ENCODE results near the gene A2M. TPM values are rescaled to one million over a fixed set of nuclear protein-coding genes. Genes with fewer than 3 reads are reported as not detected.

The A2M gene
- total RNA-seq, 2 donors from 2014 or later: 0.26 to 0.28 TPM

- Mint-ChIP-seq H3K27ac (no peak overlapping the region), H3K4me1 (peaks cover 5% of the 10 kb centered on the region), H3K36me3 (ENCODE audit: low read depth) (no peaks in the 10 kb centered on the region), H3K9me3 (no peaks in the 10 kb centered on the region), H3K27me3 (peaks cover 3% of the 10 kb centered on the region), H3K4me3 (peak overlapping the region; percentile 73)
- peak; percentile 47 for ATAC-seq (replicated peaks)
These were observed 50.7 kb downstream of the A2M start for GRCh38 chr12:9064815-9065606.

- H3K27ac Mint-ChIP-seq: peak overlapping the region; percentile 27
- peak overlapping the region; percentile 73 for H3K4me3 Mint-ChIP-seq
- no peaks in the 10 kb centered on the region for H3K36me3 Mint-ChIP-seq (ENCODE audit: low read depth)
- H3K4me1 Mint-ChIP-seq: peaks cover 5% of the 10 kb centered on the region
- H3K9me3 Mint-ChIP-seq: no peaks in the 10 kb centered on the region
- peak; percentile 94 for ATAC-seq (replicated peaks)
- peaks cover 3% of the 10 kb centered on the region for H3K27me3 Mint-ChIP-seq
These were observed 51.4 kb downstream of the A2M start for GRCh38 chr12:9064201-9064814.

- Mint-ChIP-seq H3K4me1 (peaks cover 4% of the 10 kb centered on the region), H3K36me3 (ENCODE audit: low read depth) (no peaks in the 10 kb centered on the region), H3K27me3 (no peaks in the 10 kb centered on the region), H3K27ac (no peak overlapping the region), H3K9me3 (no peaks in the 10 kb centered on the region), H3K4me3 (no peak overlapping the region)
- no peak for ATAC-seq (replicated peaks)
These were observed 63.1 kb downstream of the A2M start for GRCh38 chr12:9052610-9053009.

- peaks cover 7% of the 10 kb centered on the region for H3K4me1 Mint-ChIP-seq
- H3K4me3 Mint-ChIP-seq: no peak overlapping the region
- H3K36me3 Mint-ChIP-seq (ENCODE audit: low read depth): no peaks in the 10 kb centered on the region
- no peak for ATAC-seq (replicated peaks)
- no peaks in the 10 kb centered on the region for H3K27me3 Mint-ChIP-seq
- no peak overlapping the region for H3K27ac Mint-ChIP-seq
- H3K9me3 Mint-ChIP-seq: no peaks in the 10 kb centered on the region
These were observed 64.6 kb downstream of the A2M start for GRCh38 chr12:9051158-9051550.

- Mint-ChIP-seq H3K27ac (no peak overlapping the region), H3K4me3 (no peak overlapping the region), H3K4me1 (peaks cover 9% of the 10 kb centered on the region), H3K27me3 (no peaks in the 10 kb centered on the region), H3K36me3 (ENCODE audit: low read depth) (no peaks in the 10 kb centered on the region), H3K9me3 (no peaks in the 10 kb centered on the region)
- no peak for ATAC-seq (replicated peaks)
These were observed 65.1 kb downstream of the A2M start for GRCh38 chr12:9050521-9051157.

GRCh38 chr12:9049520-9050133 lies 66.1 kb downstream of the A2M start:
- Mint-ChIP-seq H3K4me1 (peaks cover 9% of the 10 kb centered on the region), H3K27me3 (no peaks in the 10 kb centered on the region), H3K27ac (no peak overlapping the region), H3K4me3 (no peak overlapping the region), H3K36me3 (ENCODE audit: low read depth) (no peaks in the 10 kb centered on the region), H3K9me3 (no peaks in the 10 kb centered on the region)
- peak; percentile 64 for ATAC-seq (replicated peaks)

- Mint-ChIP-seq H3K27ac (no peak overlapping the region), H3K27me3 (no peaks in the 10 kb centered on the region), H3K36me3 (ENCODE audit: low read depth) (no peaks in the 10 kb centered on the region), H3K9me3 (no peaks in the 10 kb centered on the region), H3K4me3 (peak overlapping the region; percentile 30), H3K4me1 (peaks cover 9% of the 10 kb centered on the region)
- ATAC-seq (replicated peaks): peak; percentile 32
These were observed 66.8 kb downstream of the A2M start for GRCh38 chr12:9048930-9049329.

- Mint-ChIP-seq H3K4me3 (no peak overlapping the region), H3K27ac (no peak overlapping the region), H3K9me3 (no peaks in the 10 kb centered on the region), H3K27me3 (no peaks in the 10 kb centered on the region), H3K36me3 (ENCODE audit: low read depth) (no peaks in the 10 kb centered on the region), H3K4me1 (peaks cover 9% of the 10 kb centered on the region)
- ATAC-seq (replicated peaks): no peak
These were observed 68.6 kb downstream of the A2M start for GRCh38 chr12:9047105-9047504.

GRCh38 chr12:9043766-9044165 lies 72.0 kb downstream of the A2M start:
- no peaks in the 10 kb centered on the region for H3K9me3 Mint-ChIP-seq
- H3K27ac Mint-ChIP-seq: no peak overlapping the region
- H3K4me3 Mint-ChIP-seq: no peak overlapping the region
- no peaks in the 10 kb centered on the region for H3K36me3 Mint-ChIP-seq (ENCODE audit: low read depth)
- no peaks in the 10 kb centered on the region for H3K27me3 Mint-ChIP-seq
- H3K4me1 Mint-ChIP-seq: peaks cover 16% of the 10 kb centered on the region
- no peak for ATAC-seq (replicated peaks)

GRCh38 chr12:9041321-9041720 lies 74.4 kb downstream of the A2M start:
- Mint-ChIP-seq H3K4me3 (no peak overlapping the region), H3K4me1 (peaks cover 17% of the 10 kb centered on the region), H3K27me3 (no peaks in the 10 kb centered on the region), H3K27ac (no peak overlapping the region), H3K9me3 (no peaks in the 10 kb centered on the region), H3K36me3 (ENCODE audit: low read depth) (no peaks in the 10 kb centered on the region)
- no peak for ATAC-seq (replicated peaks)

GRCh38 chr12:9040484-9041186 lies 75.1 kb downstream of the A2M start:
- peaks cover 14% of the 10 kb centered on the region for H3K4me1 Mint-ChIP-seq
- H3K27me3 Mint-ChIP-seq: no peaks in the 10 kb centered on the region
- peak; percentile 54 for ATAC-seq (replicated peaks)
- H3K9me3 Mint-ChIP-seq: no peaks in the 10 kb centered on the region
- H3K4me3 Mint-ChIP-seq: peak overlapping the region; percentile 10
- peak overlapping the region; percentile 11 for H3K27ac Mint-ChIP-seq
- H3K36me3 Mint-ChIP-seq (ENCODE audit: low read depth): no peaks in the 10 kb centered on the region

- no peaks in the 10 kb centered on the region for H3K27me3 Mint-ChIP-seq
- H3K27ac Mint-ChIP-seq: no peak overlapping the region
- peak; percentile 73 for ATAC-seq (replicated peaks)
- H3K4me3 Mint-ChIP-seq: peak overlapping the region; percentile 4
- H3K36me3 Mint-ChIP-seq (ENCODE audit: low read depth): no peaks in the 10 kb centered on the region
- H3K9me3 Mint-ChIP-seq: no peaks in the 10 kb centered on the region
- H3K4me1 Mint-ChIP-seq: peaks cover 14% of the 10 kb centered on the region
These were observed 76.2 kb downstream of the A2M start for GRCh38 chr12:9039397-9039977.

- Mint-ChIP-seq H3K27ac (no peak overlapping the region), H3K4me1 (peaks cover 25% of the 10 kb centered on the region), H3K9me3 (no peaks in the 10 kb centered on the region), H3K27me3 (no peaks in the 10 kb centered on the region), H3K36me3 (ENCODE audit: low read depth) (no peaks in the 10 kb centered on the region), H3K4me3 (no peak overlapping the region)
- peak; percentile 68 for ATAC-seq (replicated peaks)
These were observed 78.3 kb downstream of the A2M start for GRCh38 chr12:9037431-9037830.

- H3K27ac Mint-ChIP-seq: no peak overlapping the region
- no peaks in the 10 kb centered on the region for H3K9me3 Mint-ChIP-seq
- ATAC-seq (replicated peaks): no peak
- no peaks in the 10 kb centered on the region for H3K36me3 Mint-ChIP-seq (ENCODE audit: low read depth)
- H3K27me3 Mint-ChIP-seq: no peaks in the 10 kb centered on the region
- H3K4me1 Mint-ChIP-seq: peaks cover 25% of the 10 kb centered on the region
- peak overlapping the region; percentile 2 for H3K4me3 Mint-ChIP-seq
These were observed 79.5 kb downstream of the A2M start for GRCh38 chr12:9036227-9036626.

Data from activated T-helper 17 cell treated with anti-CD3 and anti-CD28 coated beads, Interleukin-2, amount 50 U/mL, for 72 hours (primary cell).